BJ (cell line): ENCODE results near the gene ALK. TPM values are rescaled to one million over a fixed set of nuclear protein-coding genes. Genes with fewer than 3 reads are reported as not detected.

Source experiments
- CTCF ChIA-PET: fragments of 350-600 bp; formaldehyde crosslinking; extraction: SDS; loops from one replicate; lab custom pipeline; 2021; ENCODE audit warnings: antibody characterized with exemption, inconsistent platforms; lab: Yijun Ruan, JAX
- POLR2A ChIA-PET: fragments of 300-600 bp; sonication (Branson Sonifier 250); formaldehyde crosslinking; extraction: SDS; loops from one replicate; lab custom pipeline; 2021; ENCODE audit warnings: antibody characterized with exemption; lab: Charles Lee
- DNase-seq: peaks from one replicate; pipeline ENCODE4 v3.0.0-alpha.2; 2011; ENCODE audit warnings: low read depth
- H3K27me3 ChIP-seq: 2 replicates; pipeline ENCODE4 v1.6.0; 2011; ENCODE audit warnings: low read length; ENCODE audit not compliant: control insufficient read depth, insufficient read depth
- H3K36me3 ChIP-seq: 2 replicates; pipeline ENCODE4 v1.5.1; 2011; ENCODE audit warnings: low read length; ENCODE audit not compliant: control insufficient read depth, insufficient read depth
- H3K4me3 ChIP-seq: 2 replicates; pipeline ENCODE4 v1.5.1; 2011; ENCODE audit warnings: low read depth, mild to moderate bottlenecking, control low read depth, low read length
- CTCF ChIP-seq: IDR thresholded peaks from 2 replicates; pipeline ENCODE4 v1.5.1; 2011; ENCODE audit warnings: low read depth, mild to moderate bottlenecking, control low read depth, inconsistent platforms, low read length, moderate library complexity; ENCODE audit not compliant: insufficient read depth
- polyA plus RNA-seq: library from polyadenylated mRNA; depleted of rRNA; stranded (reverse); fragments of >200 nt; gene quantifications from 2 replicates; pipeline ENCODE4 v1.2.3, GENCODE V29; 2011

Gene ALK
- polyA plus RNA-seq, 1 experiment, result not detected

DNA sequence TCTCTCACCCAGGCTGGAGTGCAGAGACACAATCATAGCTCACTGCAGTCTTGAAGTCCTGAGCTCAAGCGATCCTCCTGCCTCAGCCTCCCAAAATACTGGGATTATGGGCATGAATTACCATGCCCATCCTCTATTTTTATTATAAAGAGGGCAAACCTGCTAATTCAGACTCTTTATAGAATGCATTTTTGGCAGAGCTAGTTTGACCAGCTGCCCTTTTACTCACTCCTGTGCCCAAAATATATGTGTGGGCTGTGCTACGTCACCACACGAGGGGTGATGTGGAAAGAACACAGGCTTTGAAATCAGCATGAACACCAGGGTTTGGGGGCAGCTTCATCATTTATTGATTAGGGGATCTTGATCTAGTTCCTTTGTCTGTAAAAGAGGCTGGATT lies 668.4 kb downstream of the ALK start:
- no peaks in the 10 kb centered on the region for H3K36me3 ChIP-seq
- ChIA-PET CTCF (no interaction called here), POLR2A (no interaction called here)
- TF ChIP-seq CTCF, result no peak
- H3K27me3 ChIP-seq, result no peaks in the 10 kb centered on the region
- no peak overlapping the region for H3K4me3 ChIP-seq
- no peak for DNase-seq

- DNase-seq, result no peak
- Histone ChIP-seq H3K4me3 (no peak overlapping the region), H3K27me3 (no peaks in the 10 kb centered on the region), H3K36me3 (no peaks in the 10 kb centered on the region)
- POLR2A ChIA-PET, result no interaction called here
- TF ChIP-seq CTCF, result no peak
- CTCF ChIA-PET, result no interaction called here
These were observed 670.0 kb downstream of the ALK start for GRCh38 chr2:29251406-29251805.

GRCh38 chr2:29250977-29251376 lies 670.4 kb downstream of the ALK start:
- Histone ChIP-seq H3K4me3 (no peak overlapping the region), H3K27me3 (no peaks in the 10 kb centered on the region), H3K36me3 (no peaks in the 10 kb centered on the region)
- CTCF ChIA-PET, result interaction anchor here (1.2 kb wide), 2 partner anchors 9 to 12 kb away, joined by 3 to 4 read pairs; no protein-coding TSS in a partner anchor
- no peak for DNase-seq
- no peak for TF ChIP-seq CTCF
- POLR2A ChIA-PET, result no interaction called here

- ChIA-PET CTCF (interaction anchor here (1.2 to 1.5 kb wide), 4 partner anchors 9 to 591 kb away, joined by 3 to 4 read pairs (median 4); no protein-coding TSS in a partner anchor), POLR2A (no interaction called here)
- DNase-seq, result no peak
- no peak overlapping the region for H3K4me3 ChIP-seq
- no peaks in the 10 kb centered on the region for H3K36me3 ChIP-seq
- no peak for TF ChIP-seq CTCF
- no peaks in the 10 kb centered on the region for H3K27me3 ChIP-seq
These were observed 671.6 kb downstream of the ALK start for GRCh38 chr2:29249666-29250253.

- Histone ChIP-seq H3K27me3 (no peaks in the 10 kb centered on the region), H3K36me3 (no peaks in the 10 kb centered on the region), H3K4me3 (no peak overlapping the region)
- no peak for DNase-seq
- ChIA-PET CTCF (no interaction called here), POLR2A (no interaction called here)
- no peak for TF ChIP-seq CTCF
These were observed 674.0 kb downstream of the ALK start for GRCh38 chr2:29247336-29247914.
